Hindlimb muscle (tissue), 1 donor: Measurements from ENCODE around the gene YPEL3. TPM values are rescaled to one million over a fixed set of nuclear protein-coding genes. Genes with fewer than 3 reads are reported as not detected.

Experiments used
- polyA plus RNA-seq: library from polyadenylated mRNA; unstranded; fragments of 120-200 nt; gene quantifications from one replicate; pipeline ENCODE4 v1.2.1, GENCODE V29; 2013; ENCODE audit not compliant: insufficient read length

Gene YPEL3
- polyA plus RNA-seq, 1 donor, result 42.8 TPM

Other genes with a start within 250 kb of the YPEL3 start
- gene CDIPT, start 233.0 kb downstream of the YPEL3 start, polyA plus RNA-seq, result 41.9 TPM
- 3.3 TPM for gene SEZ6L2, start 196.7 kb downstream of the YPEL3 start, polyA plus RNA-seq
- 1.0 TPM for gene ASPHD1, start 195.7 kb downstream of the YPEL3 start, polyA plus RNA-seq
- 14.0 TPM for gene KCTD13, start 170.0 kb downstream of the YPEL3 start, polyA plus RNA-seq
- gene TMEM219, start 134.1 kb downstream of the YPEL3 start, polyA plus RNA-seq, result 61.2 TPM
- 36.0 TPM for gene TAOK2, start 122.3 kb downstream of the YPEL3 start, polyA plus RNA-seq
- 16.4 TPM for gene HIRIP3, start 100.6 kb downstream of the YPEL3 start, polyA plus RNA-seq
- 43.7 TPM for gene INO80E, start 100.0 kb downstream of the YPEL3 start, polyA plus RNA-seq
- gene DOC2A, start 85.2 kb downstream of the YPEL3 start, polyA plus RNA-seq, result 1.4 TPM
- not detected for gene C16orf92, start 73.0 kb downstream of the YPEL3 start, polyA plus RNA-seq
- 1.6 TPM for gene TLCD3B, start 64.9 kb downstream of the YPEL3 start, polyA plus RNA-seq
- 2,997 TPM for gene ALDOA, start 30.5 kb downstream of the YPEL3 start, polyA plus RNA-seq
- gene PPP4C, start 20.2 kb downstream of the YPEL3 start, polyA plus RNA-seq, result 64.3 TPM
- gene TBX6, start 4.3 kb downstream of the YPEL3 start, polyA plus RNA-seq, result 0.77 TPM
- gene GDPD3, start 17.3 kb upstream of the YPEL3 start, polyA plus RNA-seq, result 8.5 TPM
- gene MAPK3, start 27.0 kb upstream of the YPEL3 start, polyA plus RNA-seq, result 58.1 TPM
- gene CORO1A, start 87.4 kb upstream of the YPEL3 start, polyA plus RNA-seq, result 16.8 TPM
- 24.3 TPM for gene BOLA2B, start 97.5 kb upstream of the YPEL3 start, polyA plus RNA-seq
- 17.2 TPM for gene SLX1A, start 97.7 kb upstream of the YPEL3 start, polyA plus RNA-seq
- 4.5 TPM for gene SULT1A3, start 103.0 kb upstream of the YPEL3 start, polyA plus RNA-seq
- gene NPIPB13, start 152.3 kb upstream of the YPEL3 start, polyA plus RNA-seq, result 15.5 TPM